Stomach (tissue), 9 donors: ENCODE results near the gene CACNB2. TPM values are rescaled to one million over a fixed set of nuclear protein-coding genes. Genes with fewer than 3 reads are reported as not detected.

ENCODE experiments used
- DNase-seq, 2 donors: peaks; one replicate each; pipeline versions ENCODE4 v3.0.0 to v3.0.0-alpha.2; 2013 to 2019
- H3K27ac ChIP-seq, 5 donors: fragments of 200-600 bp in 4 of 5; sonication (generic) in 4 of 5; one replicate each; pipeline ENCODE4 v1.5.1; 2013 to 2019; ENCODE audit warnings: mild to moderate bottlenecking in 1 of 5, moderate library complexity in 1 of 5
- H3K27me3 ChIP-seq, 3 donors: fragments of 200-600 bp; sonication (generic); one replicate each; pipeline ENCODE4 v1.5.1; 2017 to 2019; ENCODE audit warnings: mixed run types in 1 of 3
- H3K36me3 ChIP-seq, 4 donors: fragments of 200-600 bp; sonication (generic); 1 replicate in 3 of 4; 2 replicates in 1 of 4; pipeline ENCODE4 v1.5.1; 2016 to 2019
- H3K4me1 ChIP-seq, 4 donors: fragments of 200-600 bp; sonication (generic); one replicate each; pipeline ENCODE4 v1.5.1; 2016 to 2019
- H3K4me3 ChIP-seq, 4 donors: fragments of 200-600 bp; sonication (generic) in 3 of 4; one replicate each; pipeline ENCODE4 v1.5.1; 2016 to 2019; ENCODE audit warnings: mild to moderate bottlenecking in 1 of 4
- H3K9me3 ChIP-seq, 4 donors: fragments of 200-600 bp; sonication (generic); one replicate each; pipeline ENCODE4 v1.5.1; 2016 to 2019
- CTCF ChIP-seq, 7 experiments: fragments of 450-650 bp in 4 of 7; fragments of 200-600 bp in 3 of 7; sonication (generic) in 3 of 7; IDR thresholded peaks; one replicate each; pipeline ENCODE4 v1.5.1; 2016 to 2019; ENCODE audit warnings: antibody characterized with exemption in 7 of 7, control low read depth in 2 of 7, mild to moderate bottlenecking in 1 of 7
- EP300 ChIP-seq: sonication (generic); formaldehyde crosslinking; IDR thresholded peaks from one replicate; pipeline ENCODE4 v1.6.1; 2017; ENCODE audit warnings: antibody characterized with exemption
- POLR2A ChIP-seq, 4 donors: fragments of 450-650 bp; IDR thresholded peaks; one replicate each; pipeline ENCODE4 v1.6.1; 2016; ENCODE audit warnings: antibody characterized with exemption in 4 of 4, control low read depth in 2 of 4, mild to moderate bottlenecking in 1 of 4, moderate library complexity in 1 of 4
- POLR2AphosphoS5 ChIP-seq, 3 donors: sonication (generic); formaldehyde crosslinking; IDR thresholded peaks; one replicate each; pipeline ENCODE4 v1.6.1; 2016; ENCODE audit warnings: antibody characterized with exemption in 3 of 3
- WGBS, 5 donors: extraction: QIAGEN DNeasy Blood & Tissue Kit in 3 of 5; methylation state at CpG; one replicate each; pipeline versions ENCODE4 v1.1.5 to v1.1.7; 2013 to 2018; 5-methylcytosine and 5-hydroxymethylcytosine counted together
- intact Hi-C: fragments of 100-400 bp; cut with DNase I; formaldehyde crosslinking; loops from one replicate; pipeline ENCODE4 v1.15.1; 2023; ENCODE audit warnings: low total_unique reads
- polyA plus RNA-seq, 3 donors: library from polyadenylated mRNA; stranded (reverse); fragments of 200-250 nt; gene quantifications; one replicate each; pipeline ENCODE4 v1.2.3, GENCODE V29; 2013
- total RNA-seq, 5 donors: library from RNA; depleted of rRNA; stranded (reverse); fragments of >200 nt; gene quantifications; one replicate each; pipeline versions ENCODE4 v1.1.0 to v1.2.3, GENCODE V29; 2014 to 2016
- donor health status: healthy with polysubstance abuse.
- donor health status: Bipolar disorder and iron deficiency.
- donor health status: healthy.

CACNB2 gene
- total and polyA plus RNA-seq, 8 donors: 0.31 to 42.9 (median 14.3) TPM

GRCh38 chr10:18303851-18304801 is 163.9 kb downstream of the CACNB2 start:
- TF ChIP-seq EP300 (no peak), POLR2AphosphoS5 (IDR thresholded peaks at IDR 0.05) (no peak), POLR2A (IDR thresholded peaks at IDR 0.05) (no peak), CTCF (IDR thresholded peaks at IDR 0.05) (no peak)
- Histone ChIP-seq H3K4me1 (no peaks in the 10 kb centered on the region), H3K36me3 (no peaks in the 10 kb centered on the region), H3K27me3 (no peaks in the 10 kb centered on the region), H3K9me3 (no peaks in the 10 kb centered on the region), H3K4me3 (no peak overlapping the region), H3K27ac (no peak overlapping the region)
- intact Hi-C loops: no loop called here
- peak in 1 of 2 donors; percentile 45 for DNase-seq
- WGBS, 5 donors: 56 to 66% (median 61%) methylated on average over 12 of the region's 12 CpGs

- Histone ChIP-seq H3K36me3 (no peaks in the 10 kb centered on the region), H3K27me3 (no peaks in the 10 kb centered on the region), H3K4me1 (no peaks in the 10 kb centered on the region), H3K4me3 (no peak overlapping the region), H3K27ac (no peak overlapping the region), H3K9me3 (no peaks in the 10 kb centered on the region)
- DNase-seq: no peak
- 71 to 80% (median 73%) methylated on average over 3 of the region's 3 CpGs for WGBS, 5 donors
- TF ChIP-seq CTCF (IDR thresholded peaks at IDR 0.05) (no peak), POLR2A (IDR thresholded peaks at IDR 0.05) (no peak), EP300 (no peak), POLR2AphosphoS5 (IDR thresholded peaks at IDR 0.05) (no peak)
- intact Hi-C loops: no loop called here
Observed at GRCh38 chr10:18306031-18306430, 165.8 kb downstream of the CACNB2 start.

- Histone ChIP-seq H3K36me3 (no peaks in the 10 kb centered on the region), H3K27me3 (no peaks in the 10 kb centered on the region), H3K27ac (no peak overlapping the region), H3K4me3 (no peak overlapping the region), H3K9me3 (no peaks in the 10 kb centered on the region), H3K4me1 (peaks cover 0 to 15% (median 0%) of the 10 kb centered on the region in 4 donors)
- no peak for TF ChIP-seq POLR2AphosphoS5 (IDR thresholded peaks at IDR 0.05)
- TF ChIP-seq CTCF (IDR thresholded peaks at IDR 0.05): no peak
- DNase-seq: no peak
- WGBS, 5 donors: 47 to 70% (median 67%) methylated on average over 3 of the region's 3 CpGs
- intact Hi-C loops: no loop called here
Observed at GRCh38 chr10:18308600-18308999, 168.4 kb downstream of the CACNB2 start.

GRCh38 chr10:18310761-18311160 is 170.5 kb downstream of the CACNB2 start:
- TF ChIP-seq CTCF (IDR thresholded peaks at IDR 0.05) (no peak), POLR2A (IDR thresholded peaks at IDR 0.05) (no peak), EP300 (no peak), POLR2AphosphoS5 (IDR thresholded peaks at IDR 0.05) (no peak)
- Histone ChIP-seq H3K4me1 (peaks cover 0 to 18% (median 0%) of the 10 kb centered on the region in 4 donors), H3K27me3 (no peaks in the 10 kb centered on the region), H3K27ac (no peak overlapping the region), H3K36me3 (no peaks in the 10 kb centered on the region), H3K9me3 (no peaks in the 10 kb centered on the region), H3K4me3 (no peak overlapping the region)
- whole genome bisulfite sequencing, 5 donors: 65 to 93% (median 81%) methylated on average over 2 of the region's 2 CpGs
- no peak for DNase-seq
- intact Hi-C loops: no loop called here
